Esophagus muscularis mucosa (tissue), 4 donors: ENCODE data around the gene FAM25A. TPM values are rescaled to one million over a fixed set of nuclear protein-coding genes. Genes with fewer than 3 reads are reported as not detected.

ENCODE experiments used
- DNase-seq: peaks from one replicate; pipeline ENCODE4 v3.0.0-alpha.2; 2017; ENCODE audit errors: extremely low spot score
- H3K27ac ChIP-seq, 4 donors: fragments of 200-600 bp; sonication (generic); replicated peaks in 1 of 4; 1 replicate in 3 of 4; 2 replicates in 1 of 4; pipeline ENCODE4 v1.5.1; 2016 to 2019; ENCODE audit warnings: mild to moderate bottlenecking in 1 of 4
- H3K27me3 ChIP-seq, 4 donors: fragments of 200-600 bp; sonication (generic); one replicate each; pipeline versions ENCODE4 v1.5.1 to v1.6.0; 2016 to 2019
- H3K36me3 ChIP-seq, 4 donors: fragments of 200-600 bp; sonication (generic); one replicate each; pipeline ENCODE4 v1.5.1; 2016 to 2019
- H3K4me1 ChIP-seq, 4 donors: fragments of 200-600 bp; sonication (generic); one replicate each; pipeline ENCODE4 v1.5.1; 2016 to 2019
- H3K4me3 ChIP-seq, 4 donors: fragments of 200-600 bp; sonication (generic); 1 replicate in 2 of 4; 2 replicates in 2 of 4; pipeline ENCODE4 v1.5.1; 2016 to 2019; ENCODE audit warnings: mild to moderate bottlenecking in 4 of 4, moderate library complexity in 1 of 4
- H3K9me3 ChIP-seq, 4 donors: fragments of 200-600 bp; sonication (generic); 1 replicate in 3 of 4; 2 replicates in 1 of 4; pipeline ENCODE4 v1.5.1; 2016 to 2019
- CTCF ChIP-seq, 3 experiments: fragments of 200-600 bp in 2 of 3; fragments of 450-650 bp in 1 of 3; sonication (generic) in 2 of 3; IDR thresholded peaks; one replicate each; pipeline ENCODE4 v1.5.1; 2017 to 2019; ENCODE audit warnings: antibody characterized with exemption in 3 of 3, mild to moderate bottlenecking in 2 of 3, moderate library complexity in 1 of 3
- EP300 ChIP-seq: sonication (generic); formaldehyde crosslinking; IDR thresholded peaks from one replicate; pipeline ENCODE4 v1.6.1; 2017; ENCODE audit warnings: antibody characterized with exemption
- POLR2A ChIP-seq: fragments of 450-650 bp; IDR thresholded peaks from one replicate; pipeline ENCODE4 v1.6.1; 2017; ENCODE audit warnings: antibody characterized with exemption, moderate library complexity, mild to moderate bottlenecking, low read depth
- POLR2AphosphoS5 ChIP-seq, 2 donors: sonication (generic); formaldehyde crosslinking; IDR thresholded peaks; one replicate each; pipeline ENCODE4 v1.6.1; 2017; ENCODE audit warnings: antibody characterized with exemption in 2 of 2
- WGBS: methylation state at CpG from one replicate; pipeline ENCODE4 v1.1.5; 2018; 5-methylcytosine and 5-hydroxymethylcytosine counted together
- intact Hi-C: fragments of 100-400 bp; cut with DNase I; formaldehyde crosslinking; loops from one replicate; pipeline ENCODE4 v1.15.1; 2023
- total RNA-seq, 4 donors: library from RNA; depleted of rRNA; stranded (reverse); fragments of >200 nt; gene quantifications; one replicate each; pipeline versions ENCODE4 v1.1.0 to v1.2.1, GENCODE V29; 2016

The FAM25A gene
- total RNA-seq, 4 donors from 2014 or later = not detected

- no peak overlapping the region for H3K27ac ChIP-seq
- H3K4me1 ChIP-seq = no peaks in the 10 kb centered on the region
- WGBS = 84% methylated on average over 6 of the region's 6 CpGs
- peaks cover 21 to 63% (median 33%) of the 10 kb centered on the region in 4 donors for H3K36me3 ChIP-seq
- H3K27me3 ChIP-seq = no peaks in the 10 kb centered on the region
- no peak for DNase-seq
- H3K4me3 ChIP-seq = no peak overlapping the region
- H3K9me3 ChIP-seq = no peaks in the 10 kb centered on the region
- TF ChIP-seq POLR2A (no peak), POLR2AphosphoS5 (IDR thresholded peaks at IDR 0.05) (no peak), EP300 (no peak), CTCF (IDR thresholded peaks at IDR 0.05) (no peak)
- intact Hi-C loops = no loop called here
Observed at GRCh38 chr10:87045434-87045938, 25.4 kb downstream of the FAM25A start.

- H3K9me3 ChIP-seq = no peaks in the 10 kb centered on the region
- 72% methylated on average over 3 of the region's 3 CpGs for whole genome bisulfite sequencing
- intact Hi-C loops = no loop called here
- no peak for DNase-seq
- peaks cover 45 to 97% (median 88%) of the 10 kb centered on the region in 4 donors for H3K36me3 ChIP-seq
- H3K4me3 ChIP-seq = no peak overlapping the region
- no peaks in the 10 kb centered on the region for H3K27me3 ChIP-seq
- peaks cover 0 to 11% (median 3%) of the 10 kb centered on the region in 4 donors for H3K4me1 ChIP-seq
- TF ChIP-seq CTCF (IDR thresholded peaks at IDR 0.05) (no peak), POLR2AphosphoS5 (IDR thresholded peaks at IDR 0.05) (no peak), EP300 (no peak), POLR2A (no peak)
- H3K27ac ChIP-seq = no peak overlapping the region
Observed at GRCh38 chr10:87053111-87053510, 33.0 kb downstream of the FAM25A start.

GRCh38 chr10:87053577-87054181 is 33.6 kb downstream of the FAM25A start:
- Histone ChIP-seq H3K36me3 (peaks cover 45 to 97% (median 89%) of the 10 kb centered on the region in 4 donors), H3K27ac (peak overlapping the region in 1 of 4 donors; percentile 4), H3K4me3 (no peak overlapping the region), H3K9me3 (no peaks in the 10 kb centered on the region), H3K27me3 (no peaks in the 10 kb centered on the region), H3K4me1 (peaks cover 0 to 11% (median 3%) of the 10 kb centered on the region in 4 donors)
- TF ChIP-seq POLR2A = no peak
- no peak for TF ChIP-seq EP300
- TF ChIP-seq POLR2AphosphoS5 (IDR thresholded peaks at IDR 0.05) = no peak
- TF ChIP-seq CTCF (IDR thresholded peaks at IDR 0.05) = no peak
- DNase-seq = no peak
- intact Hi-C loops = no loop called here
- WGBS = 89% methylated on average over 7 of the region's 7 CpGs

GRCh38 chr10:87054373-87055295 is 34.5 kb downstream of the FAM25A start:
- no peak overlapping the region for H3K4me3 ChIP-seq
- H3K4me1 ChIP-seq = peaks cover 0 to 11% (median 3%) of the 10 kb centered on the region in 4 donors
- H3K36me3 ChIP-seq = peaks cover 47 to 97% (median 89%) of the 10 kb centered on the region in 4 donors
- no peaks in the 10 kb centered on the region for H3K27me3 ChIP-seq
- intact Hi-C loops = no loop called here
- H3K9me3 ChIP-seq = no peaks in the 10 kb centered on the region
- WGBS = 68% methylated on average over 7 of the region's 7 CpGs
- TF ChIP-seq EP300 = no peak
- peak in 1 of 3 experiments; percentile 3 for TF ChIP-seq CTCF (IDR thresholded peaks at IDR 0.05)
- peak; percentile 57 for DNase-seq
- peak overlapping the region in 1 of 4 donors; percentile 4 for H3K27ac ChIP-seq
